GM23248 (cell line): ENCODE measurements around the gene P2RX4. TPM values are rescaled to one million over a fixed set of nuclear protein-coding genes. Genes with fewer than 3 reads are reported as not detected.

ENCODE experiments used
- DNase-seq: peaks from one replicate; pipeline ENCODE4 v3.0.0-alpha.2; 2015
- H2AFZ ChIP-seq: fragments of 200-600 bp; sonication (generic); 2 replicates; pipeline ENCODE4 v1.6.1; 2016; ENCODE audit warnings: antibody characterized with exemption
- H3F3A ChIP-seq: fragments of 200-600 bp; sonication (generic); 2 replicates; pipeline ENCODE4 v1.6.1; 2016; ENCODE audit warnings: mild to moderate bottlenecking, antibody characterized with exemption, mixed run types; ENCODE audit not compliant: insufficient read depth
- H3K27ac ChIP-seq: fragments of 200-600 bp; sonication (generic); 2 replicates; pipeline ENCODE4 v1.5.1; 2016; ENCODE audit warnings: mild to moderate bottlenecking
- H3K27me3 ChIP-seq: fragments of 200-600 bp; sonication (generic); replicated peaks from 2 replicates; pipeline ENCODE4 v1.6.1; 2016; ENCODE audit warnings: mild to moderate bottlenecking; ENCODE audit not compliant: insufficient read depth
- H3K36me3 ChIP-seq: fragments of 200-600 bp; sonication (generic); 2 replicates; pipeline ENCODE4 v1.6.1; 2016; ENCODE audit warnings: low read depth, mild to moderate bottlenecking
- H3K4me1 ChIP-seq: fragments of 200-600 bp; sonication (generic); 2 replicates; pipeline ENCODE4 v1.6.1; 2016; ENCODE audit warnings: mild to moderate bottlenecking; ENCODE audit not compliant: insufficient read depth
- H3K4me2 ChIP-seq: fragments of 200-600 bp; sonication (generic); one replicate; pipeline ENCODE4 v1.6.1; 2016; ENCODE audit warnings: mild to moderate bottlenecking; ENCODE audit not compliant: unreplicated experiment
- H3K4me3 ChIP-seq: fragments of 200-600 bp; sonication (generic); 2 replicates; pipeline ENCODE4 v1.5.1; 2016; ENCODE audit warnings: mild to moderate bottlenecking
- H3K79me2 ChIP-seq: fragments of 200-600 bp; sonication (generic); 2 replicates; pipeline ENCODE4 v1.6.1; 2016; ENCODE audit warnings: mild to moderate bottlenecking; ENCODE audit not compliant: insufficient read depth
- H3K9ac ChIP-seq: fragments of 200-600 bp; sonication (generic); 2 replicates; pipeline ENCODE4 v1.6.1; 2016; ENCODE audit warnings: mild to moderate bottlenecking
- H3K9me2 ChIP-seq: fragments of 200-600 bp; sonication (generic); 2 replicates; pipeline ENCODE4 v1.6.1; 2016; ENCODE audit warnings: mixed run types, mild to moderate bottlenecking, moderate library complexity; ENCODE audit not compliant: insufficient read depth
- H3K9me3 ChIP-seq: fragments of 200-600 bp; sonication (generic); one replicate; pipeline ENCODE4 v1.6.1; 2017; ENCODE audit warnings: low read depth
- H4K20me1 ChIP-seq: fragments of 200-600 bp; sonication (generic); 2 replicates; pipeline ENCODE4 v1.6.0; 2016; ENCODE audit not compliant: insufficient read depth
- EZH2 ChIP-seq: fragments of 200-600 bp; sonication (generic); IDR thresholded peaks from 2 replicates; pipeline ENCODE4 v1.6.1; 2018; ENCODE audit warnings: antibody characterized with exemption, mild to moderate bottlenecking; ENCODE audit not compliant: insufficient read depth, poor library complexity, severe bottlenecking
- EZH2phosphoT487 ChIP-seq: fragments of 200-600 bp; sonication (generic); IDR thresholded peaks from 2 replicates; pipeline ENCODE4 v1.6.1; 2018; ENCODE audit warnings: antibody characterized with exemption, moderate library complexity, mild to moderate bottlenecking, low read depth; ENCODE audit not compliant: insufficient read depth
- WGBS, 2 experiments: methylation state at CpG; one replicate each; pipeline ENCODE4 v1.1.6; 2015 to 2017; ENCODE audit warnings: low lambda C conversion rate in 2 of 2, low coverage in 1 of 2; ENCODE audit errors: missing lambda C conversion rate in 2 of 2; 5-methylcytosine and 5-hydroxymethylcytosine counted together
- in situ Hi-C: fragments of 300-500 bp; cut with MboI; formaldehyde crosslinking; loops from 2 replicates; pipeline ENCODE4 v1.15.0; 2020
- polyA plus RNA-seq: library from polyadenylated mRNA; unstranded; fragments of >200 nt; fragmentation: Nextera tagmentation; extraction: Ambion mirVana; gene quantifications from 2 replicates; pipeline ENCODE4 v1.2.1, GENCODE V29; 2016
- total RNA-seq: library from RNA; depleted of rRNA; stranded (reverse); fragments of >200 nt; shearing (Covaris generic); gene quantifications from 2 replicates; pipeline ENCODE4 v1.2.3, GENCODE V29; 2014

P2RX4 gene
- total and polyA plus RNA-seq, 2 experiments from 2014 or later, result 18.5 to 27.9 TPM

- TF ChIP-seq EZH2, result no peak
- no peak for TF ChIP-seq EZH2phosphoT487
- Histone ChIP-seq H3K9me2 (no peaks in the 10 kb centered on the region), H4K20me1 (no peaks in the 10 kb centered on the region), H3K4me2 (no peak overlapping the region), H2AFZ (no peak overlapping the region), H3K36me3 (peaks cover 7% of the 10 kb centered on the region; the same call in 1 of the 2 replicates), H3K4me1 (no peaks in the 10 kb centered on the region), H3F3A (no peaks in the 10 kb centered on the region), H3K27me3 (no peaks in the 10 kb centered on the region), H3K79me2 (no peaks in the 10 kb centered on the region), H3K9ac (no peak overlapping the region), H3K27ac (no peak overlapping the region), H3K4me3 (no peak overlapping the region), H3K9me3 (no peaks in the 10 kb centered on the region)
- in situ Hi-C loops, result no loop called here
- WGBS, 2 experiments, result 71 to 77% methylated on average over 7 of the region's 7 CpGs
- DNase-seq, result no peak
These were observed 30.1 kb downstream of the P2RX4 start for GRCh38 chr12:121240062-121240420.

GRCh38 chr12:121240484-121241101 lies 30.7 kb downstream of the P2RX4 start:
- DNase-seq, result no peak
- Histone ChIP-seq H3K27me3 (no peaks in the 10 kb centered on the region), H3K9ac (no peak overlapping the region), H3K27ac (no peak overlapping the region), H3K36me3 (peaks cover 7% of the 10 kb centered on the region; the same call in 1 of the 2 replicates), H3K79me2 (no peaks in the 10 kb centered on the region), H4K20me1 (no peaks in the 10 kb centered on the region), H3K4me3 (no peak overlapping the region), H2AFZ (no peak overlapping the region), H3F3A (no peaks in the 10 kb centered on the region), H3K4me2 (no peak overlapping the region), H3K9me3 (no peaks in the 10 kb centered on the region), H3K9me2 (no peaks in the 10 kb centered on the region), H3K4me1 (no peaks in the 10 kb centered on the region)
- in situ Hi-C loops, result no loop called here
- WGBS, 2 experiments, result 42 to 51% methylated on average over 26 to 38 of the region's 38 CpGs
- TF ChIP-seq EZH2 (no peak), EZH2phosphoT487 (no peak)

GRCh38 chr12:121241156-121241970 lies 31.4 kb downstream of the P2RX4 start:
- peaks cover 7% of the 10 kb centered on the region; the same call in 1 of the 2 replicates for H3K36me3 ChIP-seq
- H2AFZ ChIP-seq, result no peak overlapping the region
- in situ Hi-C loops, result no loop called here
- H3K27me3 ChIP-seq, result no peaks in the 10 kb centered on the region
- H3K4me2 ChIP-seq, result no peak overlapping the region
- WGBS, 2 experiments, result 48 to 52% methylated on average over 17 of the region's 17 CpGs
- H3K9ac ChIP-seq, result no peak overlapping the region
- H4K20me1 ChIP-seq, result no peaks in the 10 kb centered on the region
- no peak for DNase-seq
- no peaks in the 10 kb centered on the region for H3K4me1 ChIP-seq
- no peaks in the 10 kb centered on the region for H3K79me2 ChIP-seq
- H3K4me3 ChIP-seq, result no peak overlapping the region
- H3K27ac ChIP-seq, result no peak overlapping the region
- TF ChIP-seq EZH2phosphoT487 (no peak), EZH2 (no peak)
- no peaks in the 10 kb centered on the region for H3F3A ChIP-seq
- H3K9me2 ChIP-seq, result no peaks in the 10 kb centered on the region
- H3K9me3 ChIP-seq, result no peaks in the 10 kb centered on the region

- no peak for DNase-seq
- H3F3A ChIP-seq, result no peaks in the 10 kb centered on the region
- H4K20me1 ChIP-seq, result no peaks in the 10 kb centered on the region
- no peak overlapping the region for H3K27ac ChIP-seq
- TF ChIP-seq EZH2 (no peak), EZH2phosphoT487 (no peak)
- H3K4me1 ChIP-seq, result no peaks in the 10 kb centered on the region
- H3K9ac ChIP-seq, result no peak overlapping the region
- no peaks in the 10 kb centered on the region for H3K79me2 ChIP-seq
- H3K4me2 ChIP-seq, result no peak overlapping the region
- no peaks in the 10 kb centered on the region for H3K27me3 ChIP-seq
- in situ Hi-C loops, result no loop called here
- no peaks in the 10 kb centered on the region for H3K9me2 ChIP-seq
- no peak overlapping the region for H3K4me3 ChIP-seq
- WGBS, 2 experiments, result 90 to 93% methylated on average over 13 to 14 of the region's 14 CpGs
- no peak overlapping the region for H2AFZ ChIP-seq
- H3K36me3 ChIP-seq, result peaks cover 3% of the 10 kb centered on the region; the same call in 1 of the 2 replicates
- H3K9me3 ChIP-seq, result no peaks in the 10 kb centered on the region
These were observed 35.1 kb downstream of the P2RX4 start for GRCh38 chr12:121245031-121245430.
